Right ventricle myocardium inferior (tissue), 1 donor: ENCODE results near the gene RAB5IF. TPM values are rescaled to one million over a fixed set of nuclear protein-coding genes. Genes with fewer than 3 reads are reported as not detected.
"Not testable (repeated sequence)": the region's sequence is repeated elsewhere in the genome, so short reads cannot be mapped to it uniquely, and the experiment has no call there.

Experiments used
- ATAC-seq: fragments of 200-7000 bp; cut with Tn5 transposase; one replicate; pipeline ENCODE4 v1.9.1; 2020; ENCODE audit warnings: mild to moderate bottlenecking, moderate library complexity
- DNase-seq: peaks from one replicate; pipeline ENCODE4 v3.0.0; 2021; ENCODE audit errors: missing footprints
- intact Hi-C: fragments of 100-400 bp; cut with DNase I; formaldehyde crosslinking; loops from one replicate; pipeline ENCODE4 v1.11.0; 2022
- total RNA-seq: library from RNA; stranded (reverse); fragmentation: NEBNext Ultra II Directional; extraction: Animal tissue kit (Norgen Biotek cat#: 25700); gene quantifications from one replicate; pipeline ENCODE4 v1.2.1, GENCODE V29; 2021
- donor health status: DM: no; HTN: yes; CAD: no; lungs with severe emphysema.

The RAB5IF gene
- total RNA-seq, 1 donor from 2014 or later, result 65.4 TPM

- intact Hi-C loops, result no loop called here
- DNase-seq, result no peak
- ATAC-seq, result no peak
These were observed 15.3 kb downstream of the RAB5IF start for GRCh38 chr20:36620917-36621316.

- ATAC-seq (no peak), DNase-seq (no peak)
- intact Hi-C loops, result no loop called here
These were observed 17.9 kb downstream of the RAB5IF start for GRCh38 chr20:36623444-36623843.

GRCh38 chr20:36624068-36624943 lies 18.7 kb downstream of the RAB5IF start:
- ATAC-seq (peak; percentile 86), DNase-seq (no peak)
- intact Hi-C loops, result no loop called here

DNA sequence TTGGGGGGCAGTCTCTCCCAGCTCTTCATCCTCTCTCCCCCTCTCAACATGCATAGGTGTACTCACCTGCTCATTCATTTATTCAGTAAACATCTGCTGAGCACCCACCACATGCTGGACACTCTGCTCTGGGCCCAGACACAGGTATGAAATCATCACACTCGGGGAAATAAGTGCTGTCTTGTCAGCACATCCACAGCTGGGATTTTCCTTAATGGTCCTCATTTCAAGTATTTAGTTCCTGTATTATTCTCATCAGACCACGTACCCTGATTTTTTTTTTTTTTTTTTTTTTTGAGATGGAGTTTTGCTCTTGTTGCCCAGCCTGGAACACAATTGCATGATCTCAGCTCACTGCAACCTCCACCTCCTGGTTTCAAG lies 19.4 kb downstream of the RAB5IF start:
- DNase-seq (no peak), ATAC-seq (no peak)
- intact Hi-C loops, result no loop called here

DNA sequence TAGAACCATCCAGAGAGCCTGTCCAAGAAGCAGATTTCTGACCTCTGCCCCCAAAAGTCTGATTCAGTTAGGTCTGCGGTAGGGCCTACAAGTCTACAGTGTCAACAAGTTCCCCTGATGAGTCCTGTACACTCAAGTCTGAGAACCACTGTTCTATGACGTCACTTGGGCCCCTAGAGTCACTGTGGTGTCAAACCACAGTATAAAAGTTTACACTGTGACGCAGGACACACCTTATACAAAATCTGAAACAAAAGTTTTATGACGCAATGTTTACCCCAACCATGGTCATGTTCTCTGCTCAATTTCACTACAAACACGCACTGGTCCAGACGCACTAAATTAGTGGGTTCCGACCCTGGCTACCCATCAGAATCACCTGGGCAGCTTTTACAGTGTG lies 22.5 kb downstream of the RAB5IF start:
- intact Hi-C loops, result no loop called here
- DNase-seq (no peak), ATAC-seq (no peak)

DNA sequence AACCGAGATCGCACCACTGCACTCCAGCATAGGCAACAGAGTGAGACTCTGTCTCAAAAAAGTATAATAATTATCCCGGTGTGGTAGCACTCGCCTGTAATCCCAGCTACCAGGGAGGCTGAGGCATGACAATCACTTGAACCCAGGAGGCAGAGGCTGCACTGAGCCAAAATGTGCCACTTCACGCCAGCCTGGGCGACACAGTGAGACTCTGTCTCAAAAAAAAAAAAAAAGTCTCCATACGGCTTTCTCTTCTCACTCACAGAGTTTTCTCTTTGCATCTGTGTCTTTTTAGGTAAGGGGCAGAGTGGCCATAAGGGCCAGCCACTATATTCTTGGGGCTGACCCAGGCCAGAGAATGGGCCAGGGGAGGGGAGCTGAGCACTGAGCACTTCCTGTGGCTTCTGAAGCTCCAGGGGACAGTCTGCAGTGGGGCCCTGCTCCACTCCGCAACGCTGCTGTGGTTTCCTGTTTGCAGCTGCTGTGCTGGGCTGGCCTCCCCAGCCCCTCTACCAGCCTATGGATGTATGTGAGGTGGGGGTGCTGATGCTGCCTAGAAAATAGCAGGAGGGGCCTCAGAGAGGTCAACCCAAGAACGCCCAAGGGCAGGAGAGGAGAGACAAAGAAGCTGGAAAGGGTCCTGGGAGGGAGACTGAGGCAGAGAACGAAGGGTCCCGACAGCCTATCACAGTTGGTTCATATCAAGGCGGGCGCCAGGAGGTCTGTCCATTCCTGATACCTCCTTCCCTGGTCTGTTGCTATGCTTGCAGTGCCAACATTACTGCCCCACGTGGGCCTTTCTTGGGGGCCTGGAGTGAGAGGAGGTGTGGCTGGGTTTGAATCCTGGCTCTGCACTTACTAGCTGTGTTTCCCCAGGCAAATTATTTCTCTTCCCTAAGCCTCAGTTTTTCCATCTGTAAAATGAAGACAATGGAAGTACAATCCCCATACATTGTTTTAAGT lies 24.4 kb downstream of the RAB5IF start:
- DNase-seq (no peak), ATAC-seq (no peak)
- intact Hi-C loops, result no loop called here

DNA sequence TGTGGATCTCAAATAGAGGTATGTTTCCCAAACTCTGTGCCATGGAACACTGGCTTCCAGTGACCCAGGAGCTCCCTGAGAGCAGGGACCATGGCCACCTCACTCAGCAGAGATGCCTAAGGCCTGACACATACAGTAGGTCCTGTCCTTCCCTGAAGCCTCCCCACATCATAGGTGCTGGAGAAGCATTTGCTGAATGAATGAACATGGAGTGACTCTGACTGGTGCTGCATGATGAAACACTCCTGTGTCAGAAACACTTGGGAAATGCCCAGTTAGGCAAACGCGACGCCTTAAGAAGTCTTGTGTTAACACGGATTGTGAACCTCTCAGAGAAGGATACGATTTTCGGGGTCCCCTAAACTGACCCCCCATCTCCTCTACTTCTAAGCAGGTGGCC lies 26.1 kb downstream of the RAB5IF start:
- ATAC-seq, result no peak
- intact Hi-C loops, result no loop called here
- no peak for DNase-seq

- intact Hi-C loops, result no loop called here
- ATAC-seq, result no peak
These were observed 26.5 kb downstream of the RAB5IF start for GRCh38 chr20:36632147-36632486.

DNA sequence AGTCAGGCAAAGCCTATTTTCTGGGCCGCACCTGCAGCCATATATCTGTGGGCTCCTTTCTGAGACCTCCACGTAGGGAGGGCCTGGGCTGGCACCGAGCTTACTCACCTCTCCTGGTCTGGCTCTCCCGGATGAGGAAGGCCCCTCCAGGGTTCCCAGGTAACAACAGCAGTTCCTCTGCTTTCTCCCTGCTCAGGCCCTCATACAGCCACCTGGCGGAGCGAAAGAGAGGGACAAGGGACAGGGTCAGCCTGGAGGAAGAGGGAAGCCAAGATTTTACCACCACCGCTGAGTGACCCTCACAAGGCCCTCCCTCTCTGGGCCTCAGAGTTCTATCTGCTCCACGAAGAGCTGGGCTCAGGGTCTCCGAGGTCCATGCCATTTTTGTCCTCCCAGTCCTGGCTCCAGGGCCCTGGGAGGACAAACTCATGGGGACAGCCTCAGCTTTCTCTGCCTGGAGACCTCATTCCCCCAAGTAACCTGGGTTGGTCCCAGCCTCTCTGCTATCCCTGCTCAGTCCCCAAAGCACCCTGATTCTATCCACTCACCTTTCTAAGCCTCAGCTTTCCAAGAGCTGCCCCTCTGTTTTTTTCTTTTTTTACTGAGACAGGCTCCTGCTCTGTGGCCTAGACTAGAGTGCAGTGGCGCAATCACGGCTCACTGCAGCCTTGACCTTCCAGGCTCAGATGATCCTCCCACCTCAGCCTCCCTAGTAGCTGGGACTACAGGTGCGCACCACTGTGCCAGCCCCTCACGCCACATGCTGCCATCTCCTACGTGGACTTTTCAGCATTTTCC lies 27.1 kb downstream of the RAB5IF start:
- DNase-seq (no peak), ATAC-seq (no peak)
- intact Hi-C loops, result no loop called here

More at GRCh38 chr20:36632147-36632486, 26.5 kb downstream of the RAB5IF start:
- no peak for DNase-seq

- ATAC-seq, result no peak
- intact Hi-C loops, result no loop called here
These were observed 27.8 kb downstream of the RAB5IF start for GRCh38 chr20:36633285-36633772.

DNA sequence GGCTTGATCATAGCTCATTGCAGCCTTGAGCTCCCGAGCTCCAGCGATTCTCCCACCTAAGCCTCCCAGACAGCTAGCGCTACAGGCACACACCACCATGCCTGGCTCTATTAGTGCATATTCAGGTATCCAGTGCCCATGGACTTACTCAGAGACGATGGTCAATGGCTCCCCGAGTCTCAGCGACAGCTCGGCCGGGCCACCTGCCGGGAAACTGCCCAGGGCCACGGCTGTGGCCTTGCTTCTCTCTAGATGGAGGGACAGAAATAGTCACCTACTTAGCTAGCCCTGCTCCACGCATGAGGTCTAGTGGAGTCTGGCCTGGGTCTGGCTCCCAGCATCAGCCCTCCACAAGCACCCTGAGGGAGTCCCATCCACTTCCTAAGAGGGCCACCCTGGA lies 28.8 kb downstream of the RAB5IF start:
- DNase-seq, result no peak
- no peak for ATAC-seq
- intact Hi-C loops, result no loop called here

More at GRCh38 chr20:36633285-36633772, 27.8 kb downstream of the RAB5IF start:
- DNase-seq, result no peak

DNA sequence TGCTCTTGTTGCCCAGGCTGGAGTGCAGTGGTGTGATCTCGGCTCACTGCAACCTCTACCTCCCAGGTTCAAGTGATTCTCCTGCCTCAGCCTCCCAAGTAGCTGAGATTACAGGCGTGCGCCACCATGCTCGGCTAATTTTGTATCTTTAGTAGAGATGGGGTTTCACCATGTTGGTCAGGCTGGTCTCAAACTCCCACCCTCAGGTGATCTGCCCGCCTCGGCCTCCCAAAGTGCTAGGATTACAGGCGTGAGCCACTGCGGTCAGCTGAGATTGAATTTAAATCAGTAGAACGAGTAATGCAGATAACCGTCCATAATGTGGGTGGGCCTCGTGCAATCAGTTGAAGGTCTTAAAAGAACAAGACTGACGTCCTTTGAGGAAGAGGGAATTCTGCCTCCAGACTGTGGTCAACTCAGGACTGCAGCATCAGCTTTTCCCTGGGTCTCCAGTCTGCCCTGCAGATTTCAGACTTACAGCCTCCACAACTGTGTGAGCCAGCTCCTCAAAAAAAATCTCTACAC lies 33.4 kb downstream of the RAB5IF start:
- ATAC-seq, DNase-seq, intact Hi-C loops: not testable (repeated sequence)

GRCh38 chr20:36641506-36641843 lies 35.9 kb downstream of the RAB5IF start:
- intact Hi-C loops, result no loop called here
- ATAC-seq, result no peak
- no peak for DNase-seq

DNA sequence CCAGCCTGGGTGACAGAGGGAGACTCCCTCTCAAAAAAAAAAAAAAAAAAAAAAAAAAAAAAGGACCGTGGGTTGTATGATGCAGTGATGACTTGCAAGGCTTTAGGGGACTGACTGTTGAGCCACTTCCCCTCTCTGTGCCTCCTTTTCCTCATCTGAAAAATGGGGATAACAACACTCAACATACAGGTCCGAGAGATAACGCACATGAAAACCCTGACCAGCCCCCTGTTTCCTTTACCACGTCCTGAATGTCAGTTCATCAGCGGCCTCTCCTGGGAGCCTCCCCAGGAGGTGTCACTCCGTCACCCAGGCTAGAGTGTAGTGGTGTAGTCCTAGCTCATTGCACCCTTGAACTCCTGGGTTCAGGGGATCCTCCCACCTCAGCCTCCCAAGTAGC lies 36.6 kb downstream of the RAB5IF start:
- no peak for ATAC-seq
- intact Hi-C loops, result no loop called here
- DNase-seq, result no peak

GRCh38 chr20:36644032-36644705 lies 38.6 kb downstream of the RAB5IF start:
- ATAC-seq (no peak), DNase-seq (no peak)
- intact Hi-C loops, result no loop called here

- no peak for DNase-seq
- no peak for ATAC-seq
- intact Hi-C loops, result no loop called here
These were observed 39.1 kb downstream of the RAB5IF start for GRCh38 chr20:36644706-36645095.

DNA sequence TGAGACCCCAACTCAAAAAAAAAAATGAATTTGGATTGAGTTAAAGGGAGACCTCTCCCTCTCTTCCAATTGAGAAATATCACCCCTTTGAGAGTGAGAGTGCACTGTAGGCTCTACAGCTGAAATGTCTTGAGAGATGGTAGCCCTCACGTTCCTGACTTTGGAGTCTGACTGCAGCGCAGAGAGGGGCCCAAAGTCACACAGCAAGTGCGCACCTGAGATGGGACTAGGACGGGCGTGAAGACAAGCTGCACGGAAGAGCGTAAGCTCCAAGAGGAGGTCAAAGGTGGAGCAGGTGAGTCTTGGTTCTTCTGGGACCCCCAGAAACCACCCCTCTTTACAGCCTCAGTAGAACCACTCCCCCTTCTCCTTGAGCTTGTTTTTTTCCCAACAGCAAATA lies 39.8 kb downstream of the RAB5IF start:
- no peak for DNase-seq
- no peak for ATAC-seq
- intact Hi-C loops, result no loop called here

GRCh38 chr20:36645998-36646397 lies 40.4 kb downstream of the RAB5IF start, which contains the start of gene SLA2:
TSS of gene SLA2 (minus strand) at chr20:36646196. CDS start at chr20:36641335, 4,861 bp downstream.
- intact Hi-C loops, result no loop called here
- ATAC-seq (no peak), DNase-seq (peak; percentile 73)
